Breast epithelium (tissue), 3 donors: ENCODE measurements around the gene SLCO4A1.

Experiments used
- CTCF ChIP-seq, 3 donors: fragments of 450-650 bp; IDR thresholded peaks; one replicate each; pipeline ENCODE4 v1.5.1; 2016 to 2017; ENCODE audit warnings: antibody characterized with exemption in 3 of 3, mild to moderate bottlenecking in 3 of 3, moderate library complexity in 3 of 3
- POLR2A ChIP-seq: fragments of 450-650 bp; IDR thresholded peaks from one replicate; pipeline ENCODE4 v1.6.1; 2016; ENCODE audit warnings: antibody characterized with exemption, mild to moderate bottlenecking, moderate library complexity
- POLR2AphosphoS5 ChIP-seq, 3 donors: sonication (generic); formaldehyde crosslinking; IDR thresholded peaks; one replicate each; pipeline ENCODE4 v1.6.1; 2017; ENCODE audit warnings: antibody characterized with exemption in 3 of 3

- TF ChIP-seq CTCF (IDR thresholded peaks at IDR 0.05) (no peak), POLR2AphosphoS5 (IDR thresholded peaks at IDR 0.05) (no peak), POLR2A (no peak)
Observed at GRCh38 chr20:62595491-62595890, 46.8 kb upstream of the SLCO4A1 start.
